Hepatocyte (in vitro differentiated cells): ENCODE measurements around the gene MYH11. TPM values are rescaled to one million over a fixed set of nuclear protein-coding genes. Genes with fewer than 3 reads are reported as not detected.

Experiments
- DNase-seq: peaks from one replicate; pipeline ENCODE4 v3.0.0-alpha.2; 2016; ENCODE audit warnings: low spot score
- H2AFZ ChIP-seq: fragments of 200-600 bp; sonication (generic); 2 replicates; pipeline ENCODE4 v1.6.0; 2016; ENCODE audit warnings: antibody characterized with exemption, mild to moderate bottlenecking
- H3K27ac ChIP-seq: fragments of 200-600 bp; sonication (generic); 2 replicates; pipeline ENCODE4 v1.5.1; 2016; ENCODE audit warnings: mild to moderate bottlenecking
- H3K27me3 ChIP-seq: fragments of 200-600 bp; sonication (generic); 2 replicates; pipeline ENCODE4 v1.6.1; 2016
- H3K36me3 ChIP-seq: fragments of 200-600 bp; sonication (generic); replicated peaks from 2 replicates; pipeline ENCODE4 v1.5.1; 2016; ENCODE audit warnings: low read depth; ENCODE audit not compliant: insufficient read depth
- H3K4me1 ChIP-seq: fragments of 200-600 bp; sonication (generic); 2 replicates; pipeline ENCODE4 v1.5.1; 2016; ENCODE audit warnings: mild to moderate bottlenecking, moderate library complexity; ENCODE audit not compliant: insufficient read depth
- H3K4me2 ChIP-seq: fragments of 200-600 bp; sonication (generic); 2 replicates; pipeline ENCODE4 v1.6.0; 2016
- H3K4me3 ChIP-seq: fragments of 200-600 bp; sonication (generic); 2 replicates; pipeline ENCODE4 v1.5.1; 2016; ENCODE audit warnings: mild to moderate bottlenecking
- H3K79me2 ChIP-seq: fragments of 200-600 bp; sonication (generic); 2 replicates; pipeline ENCODE4 v1.6.0; 2017; ENCODE audit warnings: mild to moderate bottlenecking
- H3K9me2 ChIP-seq: fragments of 200-600 bp; sonication (generic); replicated peaks from 2 replicates; pipeline ENCODE4 v1.6.0; 2017; ENCODE audit warnings: mild to moderate bottlenecking; ENCODE audit not compliant: insufficient read depth
- H3K9me3 ChIP-seq: fragments of 200-600 bp; sonication (generic); 2 replicates; pipeline ENCODE4 v1.5.1; 2016; ENCODE audit warnings: low read depth, mild to moderate bottlenecking
- H4K20me1 ChIP-seq: fragments of 200-600 bp; sonication (generic); 2 replicates; pipeline ENCODE4 v1.6.0; 2016; ENCODE audit warnings: mild to moderate bottlenecking; ENCODE audit not compliant: insufficient read depth, poor library complexity, severe bottlenecking
- CTCF ChIP-seq: fragments of 200-600 bp; sonication (generic); IDR thresholded peaks from 2 replicates; pipeline ENCODE4 v1.5.1; 2016; ENCODE audit warnings: antibody characterized with exemption, mild to moderate bottlenecking; ENCODE audit not compliant: poor library complexity
- EZH2 ChIP-seq: fragments of 200-600 bp; sonication (generic); IDR thresholded peaks from 2 replicates; pipeline ENCODE4 v1.6.1; 2016; ENCODE audit warnings: antibody characterized with exemption, mild to moderate bottlenecking, borderline replicate concordance
- EZH2phosphoT487 ChIP-seq: fragments of 200-600 bp; sonication (generic); IDR thresholded peaks from one replicate; pipeline ENCODE4 v1.6.1; 2018; ENCODE audit warnings: antibody characterized with exemption, mild to moderate bottlenecking, low read depth, moderate library complexity; ENCODE audit not compliant: unreplicated experiment, severe bottlenecking
- WGBS: methylation state at CpG from one replicate; pipeline ENCODE4 v1.1.6; 2016; ENCODE audit warnings: low lambda C conversion rate; ENCODE audit errors: missing lambda C conversion rate; 5-methylcytosine and 5-hydroxymethylcytosine counted together
- polyA plus RNA-seq: library from polyadenylated mRNA; unstranded; fragments of >200 nt; fragmentation: Nextera tagmentation; extraction: Ambion mirVana; gene quantifications from 2 replicates; pipeline ENCODE4 v1.2.1, GENCODE V29; 2016
- total RNA-seq: library from RNA; depleted of rRNA; stranded (reverse); fragments of >200 nt; gene quantifications from 2 replicates; pipeline ENCODE4 v1.2.3, GENCODE V29; 2014

Gene MYH11
- total and polyA plus RNA-seq, 2 experiments from 2014 or later = 0.59 to 5.9 TPM

GRCh38 chr16:15752717-15753488 lies 103.9 kb downstream of the MYH11 start:
- Histone ChIP-seq H2AFZ (no peak overlapping the region), H3K4me1 (no peaks in the 10 kb centered on the region), H3K27me3 (no peaks in the 10 kb centered on the region), H3K4me2 (no peak overlapping the region), H3K9me2 (no peaks in the 10 kb centered on the region), H3K36me3 (no peaks in the 10 kb centered on the region), H3K9me3 (no peaks in the 10 kb centered on the region), H3K4me3 (no peak overlapping the region), H4K20me1 (no peaks in the 10 kb centered on the region), H3K79me2 (no peaks in the 10 kb centered on the region), H3K27ac (no peak overlapping the region)
- no peak for DNase-seq
- 89% methylated on average over 12 of the region's 12 CpGs for WGBS
- TF ChIP-seq CTCF (no peak), EZH2 (no peak), EZH2phosphoT487 (no peak)

GRCh38 chr16:15751940-15752339 lies 104.9 kb downstream of the MYH11 start:
- 92% methylated on average over 7 of the region's 7 CpGs for WGBS

GRCh38 chr16:15749985-15750384 lies 106.8 kb downstream of the MYH11 start:
- WGBS = 86% methylated on average over 16 of the region's 18 CpGs
- no peaks in the 10 kb centered on the region for H3K9me3 ChIP-seq
- H3K4me2 ChIP-seq = no peak overlapping the region
- no peaks in the 10 kb centered on the region for H3K36me3 ChIP-seq
- no peak overlapping the region for H2AFZ ChIP-seq
- H3K79me2 ChIP-seq = no peaks in the 10 kb centered on the region
- H3K4me1 ChIP-seq = no peaks in the 10 kb centered on the region
- TF ChIP-seq EZH2phosphoT487 (no peak), CTCF (no peak), EZH2 (no peak)
- H3K4me3 ChIP-seq = no peak overlapping the region
- H4K20me1 ChIP-seq = no peaks in the 10 kb centered on the region
- H3K27me3 ChIP-seq = no peaks in the 10 kb centered on the region
- DNase-seq = no peak
- H3K27ac ChIP-seq = no peak overlapping the region
- no peaks in the 10 kb centered on the region for H3K9me2 ChIP-seq

More at GRCh38 chr16:15751940-15752339, 104.9 kb downstream of the MYH11 start:
- H3K4me3 ChIP-seq = no peak overlapping the region
- H3K4me1 ChIP-seq = no peaks in the 10 kb centered on the region
- H3K79me2 ChIP-seq = no peaks in the 10 kb centered on the region
- H3K9me3 ChIP-seq = no peaks in the 10 kb centered on the region
- H3K27ac ChIP-seq = no peak overlapping the region
- H2AFZ ChIP-seq = no peak overlapping the region
- H3K9me2 ChIP-seq = no peaks in the 10 kb centered on the region
- DNase-seq = no peak
- H4K20me1 ChIP-seq = no peaks in the 10 kb centered on the region
- no peak overlapping the region for H3K4me2 ChIP-seq
- no peak for TF ChIP-seq EZH2
- TF ChIP-seq EZH2phosphoT487 = no peak
- no peak for TF ChIP-seq CTCF
- H3K36me3 ChIP-seq = no peaks in the 10 kb centered on the region
- no peaks in the 10 kb centered on the region for H3K27me3 ChIP-seq
